Measurements from ENCODE around the gene CDH8.

Gene CDH8

DNA sequence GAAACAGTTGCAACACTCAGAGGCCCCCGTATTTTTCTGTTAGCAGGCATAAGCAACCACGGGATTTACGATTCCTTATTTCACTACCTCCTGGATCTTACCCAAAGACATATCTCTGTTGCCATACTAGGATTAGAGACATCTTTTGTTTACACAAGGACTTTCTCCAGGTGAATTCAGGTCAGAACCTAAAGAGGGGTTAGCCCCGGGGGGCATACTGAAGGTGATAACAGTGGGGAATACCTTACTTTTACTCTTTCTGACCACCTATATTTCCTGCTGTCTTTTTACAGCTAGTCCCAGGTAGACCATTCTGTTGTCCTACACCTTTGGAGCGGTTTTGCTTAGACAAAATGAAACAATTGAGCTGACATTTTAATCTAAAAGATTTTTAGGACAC lies 27.9 kb upstream of the CDH8 start:
- no peaks in the 10 kb centered on the region for H3K4me1 ChIP-seq (ENCODE audit: control insufficient read depth in 1 of 2, insufficient read depth in 2 of 2, low read length in 2 of 2)
- no peak overlapping the region for H3K27ac ChIP-seq (ENCODE audit: low read depth, low read length)
- no peak overlapping the region for H4K91ac ChIP-seq (ENCODE audit: low read depth, low read length)
- no peaks in the 10 kb centered on the region for H3K9me3 ChIP-seq (ENCODE audit: insufficient read depth, low read depth, low read length)
- no peaks in the 10 kb centered on the region for H3K79me2 ChIP-seq (ENCODE audit: control insufficient read depth, insufficient read depth, low read length, poor library complexity)
- no peak overlapping the region for H3K4ac ChIP-seq (ENCODE audit: low read depth, low read length)
- H3K79me1 ChIP-seq (ENCODE audit: low read length) = no peaks in the 10 kb centered on the region
- H2BK12ac ChIP-seq (ENCODE audit: low read length) = no peak overlapping the region
- H3K36me3 ChIP-seq (ENCODE audit: control insufficient read depth in 1 of 2, insufficient read depth in 2 of 2, low read length in 2 of 2) = no peaks in the 10 kb centered on the region
- no CpG with 5 or more reads among the region's 5 CpGs for WGBS (ENCODE audit: extremely low coverage, insufficient coverage, insufficient read length)
- H2BK5ac ChIP-seq (ENCODE audit: low read depth, low read length, poor library complexity) = no peak overlapping the region
- H3K4me2 ChIP-seq (ENCODE audit: low read length) = no peak overlapping the region
- H2AK5ac ChIP-seq (ENCODE audit: low read length) = no peak overlapping the region
- no peaks in the 10 kb centered on the region for H3K27me3 ChIP-seq (ENCODE audit: insufficient read depth, low read length)
- no peak overlapping the region for H2BK120ac ChIP-seq (ENCODE audit: insufficient read depth, low read length, poor library complexity)
- no peak overlapping the region for H2AFZ ChIP-seq (ENCODE audit: insufficient read depth, low read length, poor library complexity)
- no peak overlapping the region for H3K23ac ChIP-seq (ENCODE audit: low read length)
- no peak overlapping the region for H4K12ac ChIP-seq (ENCODE audit: low read depth, low read length)
- H3K18ac ChIP-seq (ENCODE audit: low read length) = no peak overlapping the region
- no peak overlapping the region for H4K8ac ChIP-seq (ENCODE audit: low read depth, low read length)
- H3K4me3 ChIP-seq (ENCODE audit: low read depth, low read length) = no peak overlapping the region
- no peak overlapping the region for H3K14ac ChIP-seq (ENCODE audit: low read length)
- no peak overlapping the region for H3K9ac ChIP-seq (ENCODE audit: low read length)
- no peak for DNase-seq

DNA sequence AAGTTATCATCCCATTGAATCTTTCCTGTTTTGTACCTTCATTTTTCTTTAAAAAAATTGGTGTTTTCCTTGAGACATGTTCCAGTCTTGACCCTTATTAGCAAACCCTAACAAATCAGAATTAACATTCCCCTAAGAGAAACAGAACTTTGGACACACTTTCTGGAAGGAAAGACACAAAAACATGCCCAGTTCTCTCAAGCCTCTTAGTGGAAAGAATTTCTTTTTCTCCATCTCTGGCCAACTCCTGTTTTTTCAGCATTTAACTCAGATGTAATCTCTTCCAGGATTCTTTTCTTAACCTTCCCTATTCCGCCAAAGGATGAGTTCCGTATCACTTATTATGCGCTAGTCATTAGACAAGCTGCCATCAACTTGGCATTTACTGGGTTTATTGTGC lies 23.9 kb upstream of the CDH8 start:
- Histone ChIP-seq H3K18ac (ENCODE audit: low read length) (no peak overlapping the region), H2BK120ac (ENCODE audit: insufficient read depth, low read length, poor library complexity) (no peak overlapping the region), H3K9ac (ENCODE audit: low read length) (no peak overlapping the region), H3K9me3 (ENCODE audit: insufficient read depth, low read depth, low read length) (no peaks in the 10 kb centered on the region), H4K91ac (ENCODE audit: low read depth, low read length) (no peak overlapping the region), H3K79me1 (ENCODE audit: low read length) (no peaks in the 10 kb centered on the region), H3K4me1 (ENCODE audit: control insufficient read depth in 1 of 2, insufficient read depth in 2 of 2, low read length in 2 of 2) (no peaks in the 10 kb centered on the region), H3K4ac (ENCODE audit: low read depth, low read length) (no peak overlapping the region), H3K36me3 (ENCODE audit: control insufficient read depth in 1 of 2, insufficient read depth in 2 of 2, low read length in 2 of 2) (no peaks in the 10 kb centered on the region), H4K12ac (ENCODE audit: low read depth, low read length) (no peak overlapping the region), H4K8ac (ENCODE audit: low read depth, low read length) (no peak overlapping the region), H2AK5ac (ENCODE audit: low read length) (no peak overlapping the region), H2BK12ac (ENCODE audit: low read length) (no peak overlapping the region), H3K14ac (ENCODE audit: low read length) (no peak overlapping the region), H2AFZ (ENCODE audit: insufficient read depth, low read length, poor library complexity) (no peak overlapping the region), H3K27me3 (ENCODE audit: insufficient read depth, low read length) (no peaks in the 10 kb centered on the region), H3K27ac (ENCODE audit: low read depth, low read length) (no peak overlapping the region), H3K4me2 (ENCODE audit: low read length) (no peak overlapping the region), H3K23ac (ENCODE audit: low read length) (no peak overlapping the region), H2BK5ac (ENCODE audit: low read depth, low read length, poor library complexity) (no peak overlapping the region), H3K4me3 (ENCODE audit: low read depth, low read length) (no peak overlapping the region), H3K79me2 (ENCODE audit: control insufficient read depth, insufficient read depth, low read length, poor library complexity) (no peaks in the 10 kb centered on the region)
- no CpG with 5 or more reads among the region's 3 CpGs for WGBS (ENCODE audit: extremely low coverage, insufficient coverage, insufficient read length)
- DNase-seq = no peak

DNA sequence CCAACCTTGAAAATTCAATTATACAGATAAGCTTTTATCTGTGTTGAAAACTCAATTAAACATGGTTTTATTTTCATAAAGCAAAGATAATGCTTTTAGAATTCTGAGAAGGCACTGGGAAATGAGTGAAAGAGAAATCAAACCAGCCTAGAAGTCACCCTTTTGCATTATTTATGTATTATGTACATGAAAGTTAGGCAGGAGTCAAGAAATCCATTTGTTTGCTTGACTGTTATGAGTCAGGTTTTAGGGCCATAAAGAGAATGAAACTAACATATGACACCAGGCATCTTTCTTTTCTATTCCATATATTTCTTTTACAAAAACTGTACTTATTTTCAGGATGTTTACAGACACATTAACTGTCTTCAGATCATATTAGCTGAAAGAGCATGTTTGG lies 23.3 kb upstream of the CDH8 start:
- H3K36me3 ChIP-seq (ENCODE audit: control insufficient read depth in 1 of 2, insufficient read depth in 2 of 2, low read length in 2 of 2) = no peaks in the 10 kb centered on the region
- no peak overlapping the region for H3K4ac ChIP-seq (ENCODE audit: low read depth, low read length)
- no peak overlapping the region for H4K8ac ChIP-seq (ENCODE audit: low read depth, low read length)
- H2AK5ac ChIP-seq (ENCODE audit: low read length) = no peak overlapping the region
- H3K79me2 ChIP-seq (ENCODE audit: control insufficient read depth, insufficient read depth, low read length, poor library complexity) = no peaks in the 10 kb centered on the region
- H3K27ac ChIP-seq (ENCODE audit: low read depth, low read length) = no peak overlapping the region
- H3K4me2 ChIP-seq (ENCODE audit: low read length) = no peak overlapping the region
- H2AFZ ChIP-seq (ENCODE audit: insufficient read depth, low read length, poor library complexity) = no peak overlapping the region
- no peak overlapping the region for H3K23ac ChIP-seq (ENCODE audit: low read length)
- no peak overlapping the region for H2BK120ac ChIP-seq (ENCODE audit: insufficient read depth, low read length, poor library complexity)
- H4K91ac ChIP-seq (ENCODE audit: low read depth, low read length) = no peak overlapping the region
- no peak for DNase-seq
- no peak overlapping the region for H3K18ac ChIP-seq (ENCODE audit: low read length)
- H2BK5ac ChIP-seq (ENCODE audit: low read depth, low read length, poor library complexity) = no peak overlapping the region
- H3K9me3 ChIP-seq (ENCODE audit: insufficient read depth, low read depth, low read length) = no peaks in the 10 kb centered on the region
- no peaks in the 10 kb centered on the region for H3K4me1 ChIP-seq (ENCODE audit: control insufficient read depth in 1 of 2, insufficient read depth in 2 of 2, low read length in 2 of 2)
- no peak overlapping the region for H3K14ac ChIP-seq (ENCODE audit: low read length)
- H3K79me1 ChIP-seq (ENCODE audit: low read length) = no peaks in the 10 kb centered on the region
- no peak overlapping the region for H2BK12ac ChIP-seq (ENCODE audit: low read length)
- H3K9ac ChIP-seq (ENCODE audit: low read length) = no peak overlapping the region
- H3K4me3 ChIP-seq (ENCODE audit: low read depth, low read length) = no peak overlapping the region
- H3K27me3 ChIP-seq (ENCODE audit: insufficient read depth, low read length) = no peaks in the 10 kb centered on the region
- no peak overlapping the region for H4K12ac ChIP-seq (ENCODE audit: low read depth, low read length)

DNA sequence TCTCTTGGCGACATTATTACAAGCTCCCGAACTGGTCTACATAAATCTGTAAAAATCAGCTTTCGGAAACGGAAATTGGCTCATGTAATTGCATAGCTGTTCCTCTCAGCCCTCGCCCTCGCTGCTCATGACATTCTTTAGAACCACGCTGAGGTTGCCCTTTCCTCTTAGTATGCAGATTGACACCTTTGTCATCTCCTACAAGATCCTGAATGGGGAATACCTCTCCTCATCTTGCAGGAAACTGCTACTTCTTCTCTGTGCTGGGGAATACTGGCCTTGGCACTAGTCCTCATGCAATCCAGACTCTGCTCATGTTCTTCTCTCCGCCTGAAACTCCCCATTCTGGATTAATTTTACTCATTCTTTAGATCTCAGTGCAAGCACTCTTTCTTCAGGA lies 22.2 kb upstream of the CDH8 start:
- H3K36me3 ChIP-seq (ENCODE audit: control insufficient read depth in 1 of 2, insufficient read depth in 2 of 2, low read length in 2 of 2) = no peaks in the 10 kb centered on the region
- H3K9me3 ChIP-seq (ENCODE audit: insufficient read depth, low read depth, low read length) = no peaks in the 10 kb centered on the region
- no peak overlapping the region for H4K91ac ChIP-seq (ENCODE audit: low read depth, low read length)
- H3K4me2 ChIP-seq (ENCODE audit: low read length) = no peak overlapping the region
- no peak overlapping the region for H3K27ac ChIP-seq (ENCODE audit: low read depth, low read length)
- no peak overlapping the region for H2BK5ac ChIP-seq (ENCODE audit: low read depth, low read length, poor library complexity)
- no peaks in the 10 kb centered on the region for H3K79me2 ChIP-seq (ENCODE audit: control insufficient read depth, insufficient read depth, low read length, poor library complexity)
- H3K18ac ChIP-seq (ENCODE audit: low read length) = no peak overlapping the region
- H4K8ac ChIP-seq (ENCODE audit: low read depth, low read length) = no peak overlapping the region
- H4K12ac ChIP-seq (ENCODE audit: low read depth, low read length) = no peak overlapping the region
- no peak overlapping the region for H3K4me3 ChIP-seq (ENCODE audit: low read depth, low read length)
- H3K4ac ChIP-seq (ENCODE audit: low read depth, low read length) = no peak overlapping the region
- no CpG with 5 or more reads among the region's 8 CpGs for WGBS (ENCODE audit: extremely low coverage, insufficient coverage, insufficient read length)
- no peaks in the 10 kb centered on the region for H3K4me1 ChIP-seq (ENCODE audit: control insufficient read depth in 1 of 2, insufficient read depth in 2 of 2, low read length in 2 of 2)
- no peak overlapping the region for H2BK120ac ChIP-seq (ENCODE audit: insufficient read depth, low read length, poor library complexity)
- H2BK12ac ChIP-seq (ENCODE audit: low read length) = no peak overlapping the region
- no peaks in the 10 kb centered on the region for H3K27me3 ChIP-seq (ENCODE audit: insufficient read depth, low read length)
- no peak overlapping the region for H3K14ac ChIP-seq (ENCODE audit: low read length)
- no peak overlapping the region for H3K9ac ChIP-seq (ENCODE audit: low read length)
- no peaks in the 10 kb centered on the region for H3K79me1 ChIP-seq (ENCODE audit: low read length)
- H2AK5ac ChIP-seq (ENCODE audit: low read length) = no peak overlapping the region
- DNase-seq = no peak
- no peak overlapping the region for H2AFZ ChIP-seq (ENCODE audit: insufficient read depth, low read length, poor library complexity)
- no peak overlapping the region for H3K23ac ChIP-seq (ENCODE audit: low read length)

DNA sequence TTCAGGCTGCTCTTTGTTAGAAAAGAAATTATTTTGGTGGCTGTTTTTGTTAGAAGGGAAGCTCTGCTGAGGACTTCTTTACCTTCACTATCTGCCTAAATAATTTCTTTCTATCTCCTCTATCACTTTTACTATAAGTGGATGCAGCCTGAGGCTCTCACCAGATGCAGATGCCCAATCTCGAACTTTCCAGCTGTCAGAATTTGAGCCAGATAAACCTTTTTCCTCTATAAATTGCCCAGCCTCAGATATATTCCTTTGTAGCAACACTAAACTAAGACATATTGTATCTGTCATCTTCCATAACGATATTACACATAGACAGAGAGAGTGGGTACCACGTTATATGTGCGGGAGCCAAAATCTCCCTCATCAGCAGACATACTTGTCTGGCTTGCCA lies 15.7 kb upstream of the CDH8 start:
- H3K27ac ChIP-seq (ENCODE audit: low read depth, low read length) = no peak overlapping the region
- no peaks in the 10 kb centered on the region for H3K27me3 ChIP-seq (ENCODE audit: insufficient read depth, low read length)
- no CpG with 5 or more reads among the region's 4 CpGs for WGBS (ENCODE audit: extremely low coverage, insufficient coverage, insufficient read length)
- H3K14ac ChIP-seq (ENCODE audit: low read length) = no peak overlapping the region
- no peak overlapping the region for H3K9ac ChIP-seq (ENCODE audit: low read length)
- no peak overlapping the region for H2AFZ ChIP-seq (ENCODE audit: insufficient read depth, low read length, poor library complexity)
- no peaks in the 10 kb centered on the region for H3K9me3 ChIP-seq (ENCODE audit: insufficient read depth, low read depth, low read length)
- no peak overlapping the region for H3K4me2 ChIP-seq (ENCODE audit: low read length)
- no peak overlapping the region for H3K23ac ChIP-seq (ENCODE audit: low read length)
- no peak overlapping the region for H2BK120ac ChIP-seq (ENCODE audit: insufficient read depth, low read length, poor library complexity)
- no peak overlapping the region for H3K18ac ChIP-seq (ENCODE audit: low read length)
- H3K79me2 ChIP-seq (ENCODE audit: control insufficient read depth, insufficient read depth, low read length, poor library complexity) = no peaks in the 10 kb centered on the region
- H3K4me1 ChIP-seq (ENCODE audit: control insufficient read depth in 1 of 2, insufficient read depth in 2 of 2, low read length in 2 of 2) = no peaks in the 10 kb centered on the region
- no peak overlapping the region for H4K91ac ChIP-seq (ENCODE audit: low read depth, low read length)
- DNase-seq = no peak
- no peak overlapping the region for H3K4ac ChIP-seq (ENCODE audit: low read depth, low read length)
- H2AK5ac ChIP-seq (ENCODE audit: low read length) = no peak overlapping the region
- H3K36me3 ChIP-seq (ENCODE audit: control insufficient read depth in 1 of 2, insufficient read depth in 2 of 2, low read length in 2 of 2) = no peaks in the 10 kb centered on the region
- H2BK12ac ChIP-seq (ENCODE audit: low read length) = no peak overlapping the region
- H4K12ac ChIP-seq (ENCODE audit: low read depth, low read length) = no peak overlapping the region
- H2BK5ac ChIP-seq (ENCODE audit: low read depth, low read length, poor library complexity) = no peak overlapping the region
- H3K4me3 ChIP-seq (ENCODE audit: low read depth, low read length) = no peak overlapping the region
- no peak overlapping the region for H4K8ac ChIP-seq (ENCODE audit: low read depth, low read length)
- no peaks in the 10 kb centered on the region for H3K79me1 ChIP-seq (ENCODE audit: low read length)
